ENCODE measurements around the gene VCP. TPM values are rescaled to one million over a fixed set of nuclear protein-coding genes. Genes with fewer than 3 reads are reported as not detected.

VCP gene
- total RNA-seq: 100 to 1,000 TPM; 108 to 159 (median 138) TPM
- long read RNA-seq, full-length matches to known transcripts: 46 of 66 reads
- long read RNA-seq, partial matches to known transcripts: 10 of 66 reads
- long read RNA-seq, other reads (novel, unspliced or antisense): 10 of 66 reads

- no peak for TF ChIP-seq CTCF (IDR thresholded peaks at IDR 0.05)
- peak; percentile 94 for TF ChIP-seq POLR2A (IDR thresholded peaks at IDR 0.05)
- H3K9me3 ChIP-seq: no peaks in the 10 kb centered on the region
- intact Hi-C loops (cut with DNase I): no loop called here
- H3K36me3 ChIP-seq: peaks cover 0 to 15% (median 3%) of the 10 kb centered on the region in 4 donors
- H3K4me1 ChIP-seq: peaks cover 0 to 33% (median 12%) of the 10 kb centered on the region in 4 donors
- ATAC-seq (peak; percentile 90 to 95 (median 94)), DNase-seq (peak; percentile 98 to 99 (median 99))
- WGBS (ENCODE audit: insufficient coverage, low coverage, low lambda C conversion rate, missing lambda C conversion rate): 12% methylated on average over 20 of the region's 54 CpGs
- H3K4me3 ChIP-seq: peak within 1 kb of the TSS; percentile 76 to 100 (median 93)
- H3K27me3 ChIP-seq: no peaks in the 10 kb centered on the region
- H3K27ac ChIP-seq: peak within 1 kb of the TSS; percentile 97 to 99 (median 98)
These were observed at the start of gene VCP for GRCh38 chr9:35072461-35073278. Gene VCP, minus strand, starts transcription at chr9:35072625. Its CDS starts 272 bp downstream, at chr9:35072353.

GRCh38 chr9:35116898-35117551 is 44.6 kb upstream of the VCP start:
- H3K4me1 ChIP-seq: peaks cover 0 to 25% (median 8%) of the 10 kb centered on the region in 4 donors
- TF ChIP-seq POLR2A (IDR thresholded peaks at IDR 0.05) (no peak), CTCF (IDR thresholded peaks at IDR 0.05) (peak; percentile 90 to 98 (median 96))
- H3K36me3 ChIP-seq: no peaks in the 10 kb centered on the region
- WGBS (ENCODE audit: insufficient coverage, low coverage, low lambda C conversion rate, missing lambda C conversion rate): 13% methylated on average over 25 of the region's 30 CpGs
- intact Hi-C loops (cut with DNase I): loop anchor here (5.0 to 10.0 kb wide), 2 partner anchors 140 to 148 kb away; no protein-coding TSS in a partner anchor
- H3K4me3 ChIP-seq: peak overlapping the region; percentile 47 to 64 (median 60)
- H3K27me3 ChIP-seq: no peaks in the 10 kb centered on the region
- ATAC-seq (peak; percentile 72 to 78 (median 74)), DNase-seq (peak; percentile 91 to 94 (median 92))
- peak overlapping the region; percentile 43 to 85 (median 73) for H3K27ac ChIP-seq
- H3K9me3 ChIP-seq: no peaks in the 10 kb centered on the region

DNA sequence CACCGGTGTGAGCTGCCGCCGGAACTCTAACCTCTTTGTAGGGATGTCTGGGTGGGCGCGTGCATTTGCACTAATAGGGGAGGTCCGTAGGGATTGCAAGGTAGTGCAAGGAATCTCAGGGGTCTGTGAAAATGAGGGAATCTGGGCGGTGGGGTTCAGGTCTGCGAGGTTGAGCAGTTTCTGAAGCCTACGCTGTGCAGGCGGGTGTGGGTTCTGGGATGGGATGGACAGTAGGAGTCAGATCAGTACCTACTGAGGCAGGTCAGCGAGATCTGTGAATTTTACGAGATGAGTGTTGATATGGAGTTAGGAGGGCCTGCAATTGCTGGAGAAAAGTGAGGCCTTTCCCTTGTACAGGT is 44.1 kb upstream of the VCP start:
- intact Hi-C loops (cut with DNase I): loop anchor here (5.0 to 10.0 kb wide), 2 partner anchors 141 to 148 kb away; no protein-coding TSS in a partner anchor
- Histone ChIP-seq H3K36me3 (no peaks in the 10 kb centered on the region), H3K9me3 (no peaks in the 10 kb centered on the region), H3K27me3 (no peaks in the 10 kb centered on the region), H3K27ac (peak overlapping the region; percentile 6 to 73 (median 48)), H3K4me1 (peaks cover 0 to 28% (median 10%) of the 10 kb centered on the region in 4 donors), H3K4me3 (peak overlapping the region; percentile 47 to 64 (median 60))
- ATAC-seq (peak in 1 of 4 donors; percentile 0), DNase-seq (no peak)
- WGBS (ENCODE audit: insufficient coverage, low coverage, low lambda C conversion rate, missing lambda C conversion rate): 0% methylated on average over 7 of the region's 12 CpGs
- no peak for TF ChIP-seq CTCF (IDR thresholded peaks at IDR 0.05)
- TF ChIP-seq POLR2A (IDR thresholded peaks at IDR 0.05): peak; percentile 3

- Histone ChIP-seq H3K9me3 (no peaks in the 10 kb centered on the region), H3K36me3 (no peaks in the 10 kb centered on the region), H3K27ac (peak within 1 kb of the TSS; percentile 56 to 85 (median 73)), H3K4me3 (peak within 1 kb of the TSS; percentile 47 to 64 (median 60)), H3K27me3 (no peaks in the 10 kb centered on the region), H3K4me1 (peaks cover 0 to 30% (median 10%) of the 10 kb centered on the region in 4 donors)
- peak; percentile 64 to 82 (median 74) for ATAC-seq
- TF ChIP-seq CTCF (IDR thresholded peaks at IDR 0.05) (no peak), POLR2A (IDR thresholded peaks at IDR 0.05) (peak; percentile 59)
- intact Hi-C loops (cut with DNase I): loop anchor here (5.0 to 10.0 kb wide), 2 partner anchors 141 to 149 kb away; no protein-coding TSS in a partner anchor
- DNase-seq: peak; percentile 98 to 99 (median 99)
- WGBS (ENCODE audit: insufficient coverage, low coverage, low lambda C conversion rate, missing lambda C conversion rate): under 1% methylated on average over 39 of the region's 54 CpGs
These were observed 43.5 kb upstream of the VCP start, which contains the start of gene ATOSB for GRCh38 chr9:35115680-35116538. Gene ATOSB, minus strand, starts transcription at chr9:35115862. Its CDS starts 7,588 bp downstream, at chr9:35108274.

All from right lobe of liver (tissue), 6 donors.